GM12801 (cell line): Measurements from ENCODE around the gene OPRD1.

Experiments
- TF ChIP-seq, protein P1 (sequence below): IDR thresholded peaks from one replicate; pipeline ENCODE4 v1.5.1; 2011; ENCODE audit warnings: control low read depth; ENCODE audit not compliant: insufficient read length; ENCODE audit errors: extremely low read depth

OPRD1 gene

DNA sequence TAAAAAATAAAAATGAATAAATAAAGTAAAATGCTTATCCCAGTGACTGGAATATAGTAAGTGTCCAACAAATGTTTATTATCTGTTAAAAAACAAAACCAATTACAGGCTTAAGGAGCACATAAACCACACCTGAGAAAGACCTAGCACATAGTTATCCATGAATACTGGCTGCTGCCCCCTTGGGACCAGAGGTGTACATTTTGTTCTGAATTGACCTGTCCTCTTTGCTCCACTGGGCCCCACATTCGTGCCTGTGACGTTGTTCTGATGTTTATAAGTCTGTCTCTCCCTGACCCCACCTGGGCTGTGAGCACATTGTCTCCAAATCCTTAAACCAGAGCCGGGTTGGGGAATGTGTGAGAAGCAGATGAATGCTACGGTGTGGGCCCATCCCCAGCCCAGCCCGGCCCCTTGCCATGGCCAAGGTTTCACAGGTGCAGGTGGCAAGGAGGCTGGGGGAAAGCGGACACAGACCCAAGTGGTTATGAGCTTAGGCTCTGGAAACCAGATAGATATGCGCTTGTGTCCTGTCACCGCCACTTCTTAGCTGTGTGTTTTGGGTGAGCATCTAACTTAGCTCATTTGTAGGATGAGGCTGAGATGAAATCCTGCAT is 29.1 kb downstream of the OPRD1 start:
- TF ChIP-seq, protein P1, sequence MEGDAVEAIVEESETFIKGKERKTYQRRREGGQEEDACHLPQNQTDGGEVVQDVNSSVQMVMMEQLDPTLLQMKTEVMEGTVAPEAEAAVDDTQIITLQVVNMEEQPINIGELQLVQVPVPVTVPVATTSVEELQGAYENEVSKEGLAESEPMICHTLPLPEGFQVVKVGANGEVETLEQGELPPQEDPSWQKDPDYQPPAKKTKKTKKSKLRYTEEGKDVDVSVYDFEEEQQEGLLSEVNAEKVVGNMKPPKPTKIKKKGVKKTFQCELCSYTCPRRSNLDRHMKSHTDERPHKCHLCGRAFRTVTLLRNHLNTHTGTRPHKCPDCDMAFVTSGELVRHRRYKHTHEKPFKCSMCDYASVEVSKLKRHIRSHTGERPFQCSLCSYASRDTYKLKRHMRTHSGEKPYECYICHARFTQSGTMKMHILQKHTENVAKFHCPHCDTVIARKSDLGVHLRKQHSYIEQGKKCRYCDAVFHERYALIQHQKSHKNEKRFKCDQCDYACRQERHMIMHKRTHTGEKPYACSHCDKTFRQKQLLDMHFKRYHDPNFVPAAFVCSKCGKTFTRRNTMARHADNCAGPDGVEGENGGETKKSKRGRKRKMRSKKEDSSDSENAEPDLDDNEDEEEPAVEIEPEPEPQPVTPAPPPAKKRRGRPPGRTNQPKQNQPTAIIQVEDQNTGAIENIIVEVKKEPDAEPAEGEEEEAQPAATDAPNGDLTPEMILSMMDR, result no peak

DNA sequence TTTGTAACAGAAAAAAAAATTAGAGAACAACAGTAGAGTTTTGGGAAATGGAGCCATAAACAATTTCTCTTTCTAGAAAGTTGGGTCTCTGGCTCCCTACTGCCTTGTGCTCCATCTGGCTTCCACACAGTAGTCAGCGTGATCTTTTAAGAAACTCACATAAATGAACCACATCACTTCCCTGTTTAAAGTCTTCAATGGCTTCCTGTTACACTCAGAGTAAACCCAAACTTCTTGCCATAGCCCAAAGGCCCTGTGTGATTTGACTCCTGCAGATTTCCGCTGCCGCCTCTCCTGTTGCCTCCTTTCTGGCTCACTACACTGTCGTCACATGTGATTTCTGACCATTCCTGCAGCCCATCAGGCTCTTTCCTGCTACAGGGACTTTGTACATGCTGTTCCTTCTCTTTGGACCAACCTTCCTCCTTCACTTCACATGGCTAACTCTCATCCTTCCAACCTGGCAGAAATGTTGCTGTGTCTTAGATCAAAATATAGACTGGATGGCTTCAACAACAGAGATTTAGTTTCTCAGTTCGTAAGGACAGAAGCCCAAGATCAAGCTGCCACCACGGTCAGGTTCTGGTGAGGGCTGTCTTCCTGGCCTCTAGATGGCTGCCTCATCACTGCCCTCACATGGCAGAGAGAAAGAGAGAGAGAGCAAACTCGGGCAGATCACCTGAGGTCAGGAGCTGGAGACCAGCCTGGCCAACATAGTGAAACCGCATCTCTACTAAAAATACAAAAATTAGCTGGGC is 34.0 kb downstream of the OPRD1 start:
- TF ChIP-seq, protein P1, result no peak

DNA sequence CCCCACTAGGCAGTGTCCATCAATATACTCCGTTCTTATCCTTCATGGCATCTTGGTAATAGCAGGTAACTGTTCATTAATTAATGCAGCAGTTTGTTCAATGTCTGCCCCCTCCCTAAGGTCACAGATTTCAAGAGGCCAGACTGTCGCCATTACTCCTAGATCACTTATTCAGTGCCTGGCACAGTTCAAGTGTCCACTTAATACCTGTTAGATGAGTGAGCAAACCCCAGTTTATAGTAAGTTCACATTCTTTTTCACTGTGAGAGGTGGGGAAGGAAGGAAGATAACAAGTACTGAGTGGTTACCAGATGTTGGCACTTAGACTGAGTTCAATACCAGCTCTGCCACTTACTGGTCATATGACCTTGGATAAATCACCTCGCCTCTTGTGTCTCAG is 36.4 kb downstream of the OPRD1 start:
- TF ChIP-seq, protein P1, result no peak

DNA sequence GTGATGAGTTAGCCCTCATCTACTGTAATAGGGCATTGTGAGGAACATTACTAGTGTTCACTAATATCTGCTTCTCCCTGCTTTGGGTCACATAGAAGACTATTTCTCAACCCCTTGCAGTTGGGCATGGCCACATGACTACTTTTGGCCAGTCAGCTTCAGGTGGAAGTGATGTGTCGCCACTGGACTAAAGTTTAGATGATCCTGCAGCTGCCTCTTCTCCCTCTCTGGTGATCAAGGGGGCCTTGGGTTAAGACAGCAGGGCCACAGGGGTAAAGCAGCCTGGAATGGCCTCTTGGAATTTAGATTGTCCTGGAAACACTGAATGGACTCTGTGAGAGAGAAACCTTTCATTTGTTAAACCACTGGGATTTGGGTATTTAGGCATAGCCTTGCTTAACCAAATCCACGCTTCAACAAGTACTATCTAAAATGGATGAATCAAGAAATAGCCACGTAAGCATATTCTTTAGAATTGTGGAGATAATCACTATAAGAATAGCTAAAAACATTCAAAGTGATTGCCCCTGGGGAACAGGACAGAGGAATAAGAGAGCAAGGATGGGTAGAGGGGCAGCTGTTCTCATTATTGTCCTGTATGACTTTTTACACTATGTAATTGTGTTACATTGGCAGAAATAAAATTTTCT is 41.2 kb downstream of the OPRD1 start:
- TF ChIP-seq, protein P1, result no peak

DNA sequence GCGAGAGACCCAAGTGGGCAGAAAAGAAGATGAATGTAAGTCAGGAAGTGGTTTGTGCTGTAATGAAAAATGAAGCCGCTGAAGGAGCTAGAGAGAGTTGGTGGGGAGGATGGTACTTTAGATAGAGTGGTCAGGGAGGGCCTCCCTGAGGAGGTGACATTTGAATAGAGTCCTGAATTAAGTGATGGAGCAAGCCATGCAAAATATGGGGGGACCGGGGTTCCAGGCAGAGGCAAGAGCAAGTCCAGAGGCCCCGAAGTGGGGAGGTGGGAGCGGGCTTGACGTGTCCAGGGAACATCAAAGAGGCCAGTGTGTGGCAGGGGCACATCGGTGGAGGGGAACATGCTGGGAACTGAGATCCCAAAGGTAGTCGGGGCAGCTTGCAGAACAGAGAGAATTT is 43.1 kb downstream of the OPRD1 start:
- TF ChIP-seq, protein P1, result no peak

DNA sequence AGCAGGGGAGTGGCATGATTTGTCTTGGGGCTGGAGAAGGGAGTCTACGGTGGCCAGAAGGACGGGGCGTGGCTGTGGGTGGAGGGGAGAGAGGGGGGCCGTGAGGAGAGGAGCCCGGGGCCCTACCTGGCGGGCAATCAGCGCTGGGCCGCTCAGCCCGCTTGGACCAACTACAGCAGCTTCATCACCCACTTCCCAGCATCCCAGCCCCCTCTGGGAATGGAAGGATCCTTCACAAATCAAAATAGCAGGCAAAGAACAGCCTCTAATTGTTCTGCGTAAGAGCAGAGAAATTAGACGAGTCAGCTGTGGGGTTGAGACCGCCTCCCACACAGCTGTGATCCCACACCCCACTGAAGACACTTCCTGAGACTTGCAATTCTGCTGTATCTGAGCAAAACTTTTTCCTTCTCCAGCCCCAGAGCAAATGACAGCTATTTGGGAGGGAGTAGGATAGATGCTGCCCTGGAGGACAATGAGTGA is 43.5 kb downstream of the OPRD1 start:
- TF ChIP-seq, protein P1, result no peak

DNA sequence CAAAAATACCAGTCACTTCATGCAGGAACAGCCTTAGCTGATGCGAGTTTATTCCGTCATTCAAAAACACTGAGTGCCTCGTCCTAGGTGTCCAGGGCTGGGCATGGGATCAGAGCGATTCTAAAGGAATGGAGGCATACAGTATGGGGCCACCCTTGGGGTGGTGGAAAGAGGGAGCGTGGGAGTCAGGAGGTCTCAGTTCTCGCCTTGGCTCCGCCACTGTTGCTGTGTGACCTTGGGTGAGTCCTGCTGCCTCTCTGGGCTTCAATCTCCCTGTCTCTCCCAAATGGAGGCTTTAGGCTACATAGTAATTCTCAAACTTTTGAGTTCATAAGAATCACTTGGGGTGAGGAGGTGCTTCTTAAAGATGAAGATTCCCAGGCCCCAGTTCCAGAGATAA is 44.0 kb downstream of the OPRD1 start:
- TF ChIP-seq, protein P1, result no peak
